ENCODE measurements around the gene LBX2.

Gene LBX2

GRCh38 chr2:74513605-74514367 lies 14.4 kb upstream of the LBX2 start:
- Mint-ChIP-seq H3K4me3 (peak overlapping the region in 1 of 3 experiments; percentile 19), H3K4me1 (no peaks in the 10 kb centered on the region), H3K9me3 (no peaks in the 10 kb centered on the region), H3K27ac (no peak overlapping the region), H3K36me3 (ENCODE audit: low read depth) (no peaks in the 10 kb centered on the region), H3K27me3 (ENCODE audit: low read depth) (peaks cover 99% of the 10 kb centered on the region)
- no peak for TF ChIP-seq CTCF (IDR thresholded peaks at IDR 0.05; ENCODE audit: unreplicated experiment in 3 of 3)

- Mint-ChIP-seq H3K4me3 (peak overlapping the region in 1 of 3 experiments; percentile 31), H3K36me3 (ENCODE audit: low read depth) (no peaks in the 10 kb centered on the region), H3K27me3 (ENCODE audit: low read depth) (peaks cover 99% of the 10 kb centered on the region), H3K9me3 (no peaks in the 10 kb centered on the region), H3K27ac (no peak overlapping the region), H3K4me1 (peaks cover 4% of the 10 kb centered on the region)
- no peak for TF ChIP-seq CTCF (IDR thresholded peaks at IDR 0.05; ENCODE audit: unreplicated experiment in 3 of 3)
These were observed 13.6 kb upstream of the LBX2 start for GRCh38 chr2:74512744-74513604.

GRCh38 chr2:74511104-74511989 lies 11.9 kb upstream of the LBX2 start:
- H3K27ac Mint-ChIP-seq: no peak overlapping the region
- H3K4me3 Mint-ChIP-seq: no peak overlapping the region
- H3K9me3 Mint-ChIP-seq: no peaks in the 10 kb centered on the region
- H3K36me3 Mint-ChIP-seq (ENCODE audit: low read depth): peaks cover 13% of the 10 kb centered on the region
- no peak for TF ChIP-seq CTCF (IDR thresholded peaks at IDR 0.05; ENCODE audit: unreplicated experiment in 3 of 3)
- peaks cover 17% of the 10 kb centered on the region for H3K4me1 Mint-ChIP-seq
- peaks cover 98% of the 10 kb centered on the region for H3K27me3 Mint-ChIP-seq (ENCODE audit: low read depth)

GRCh38 chr2:74510272-74510671 lies 10.9 kb upstream of the LBX2 start:
- Mint-ChIP-seq H3K27me3 (ENCODE audit: low read depth) (peaks cover 94% of the 10 kb centered on the region), H3K27ac (no peak overlapping the region), H3K4me3 (no peak overlapping the region), H3K9me3 (no peaks in the 10 kb centered on the region), H3K36me3 (ENCODE audit: low read depth) (peaks cover 19% of the 10 kb centered on the region), H3K4me1 (peaks cover 18% of the 10 kb centered on the region)
- TF ChIP-seq CTCF (IDR thresholded peaks at IDR 0.05; ENCODE audit: unreplicated experiment in 3 of 3): no peak

- Mint-ChIP-seq H3K36me3 (ENCODE audit: low read depth) (peaks cover 31% of the 10 kb centered on the region), H3K27ac (peak overlapping the region; percentile 100), H3K4me1 (peaks cover 34% of the 10 kb centered on the region), H3K4me3 (peak overlapping the region; percentile 98 to 100 (median 99)), H3K9me3 (no peaks in the 10 kb centered on the region), H3K27me3 (ENCODE audit: low read depth) (peaks cover 95% of the 10 kb centered on the region)
- no peak for TF ChIP-seq CTCF (IDR thresholded peaks at IDR 0.05; ENCODE audit: unreplicated experiment in 3 of 3)
These were observed 8.6 kb upstream of the LBX2 start for GRCh38 chr2:74507926-74508520.

All from nephron (organoid).